GM10248 (cell line): ENCODE measurements around the gene TPSG1.

ENCODE experiments used
- CTCF ChIA-PET: fragments of 300-600 bp; sonication (Branson Sonifier 250); formaldehyde crosslinking; extraction: SDS; loops from one replicate; lab custom pipeline; 2021; ENCODE audit warnings: antibody characterized with exemption; lab: Yijun Ruan, JAX
- POLR2A ChIA-PET: fragments of 350-650 bp; sonication (Branson Sonifier 250); formaldehyde crosslinking; extraction: SDS; loops from one replicate; lab custom pipeline; 2020; ENCODE audit warnings: antibody characterized with exemption; lab: Yijun Ruan, JAX
- DNase-seq: peaks from one replicate; pipeline ENCODE4 v3.0.0; 2012; ENCODE audit errors: extremely low spot score
- TF ChIP-seq, protein P1 (sequence below): IDR thresholded peaks from 2 replicates; pipeline ENCODE4 v1.5.1; 2012; ENCODE audit warnings: mild to moderate bottlenecking, low read depth; ENCODE audit errors: extremely low read depth, missing control alignments, control extremely low read depth

Gene TPSG1

GRCh38 chr16:1220098-1220728 is 4.9 kb downstream of the TPSG1 start:
- TF ChIP-seq, protein P1, sequence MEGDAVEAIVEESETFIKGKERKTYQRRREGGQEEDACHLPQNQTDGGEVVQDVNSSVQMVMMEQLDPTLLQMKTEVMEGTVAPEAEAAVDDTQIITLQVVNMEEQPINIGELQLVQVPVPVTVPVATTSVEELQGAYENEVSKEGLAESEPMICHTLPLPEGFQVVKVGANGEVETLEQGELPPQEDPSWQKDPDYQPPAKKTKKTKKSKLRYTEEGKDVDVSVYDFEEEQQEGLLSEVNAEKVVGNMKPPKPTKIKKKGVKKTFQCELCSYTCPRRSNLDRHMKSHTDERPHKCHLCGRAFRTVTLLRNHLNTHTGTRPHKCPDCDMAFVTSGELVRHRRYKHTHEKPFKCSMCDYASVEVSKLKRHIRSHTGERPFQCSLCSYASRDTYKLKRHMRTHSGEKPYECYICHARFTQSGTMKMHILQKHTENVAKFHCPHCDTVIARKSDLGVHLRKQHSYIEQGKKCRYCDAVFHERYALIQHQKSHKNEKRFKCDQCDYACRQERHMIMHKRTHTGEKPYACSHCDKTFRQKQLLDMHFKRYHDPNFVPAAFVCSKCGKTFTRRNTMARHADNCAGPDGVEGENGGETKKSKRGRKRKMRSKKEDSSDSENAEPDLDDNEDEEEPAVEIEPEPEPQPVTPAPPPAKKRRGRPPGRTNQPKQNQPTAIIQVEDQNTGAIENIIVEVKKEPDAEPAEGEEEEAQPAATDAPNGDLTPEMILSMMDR = no peak
- CTCF ChIA-PET = no interaction called here
- POLR2A ChIA-PET = no interaction called here
- DNase-seq = no peak

- ChIA-PET CTCF (no interaction called here), POLR2A (no interaction called here)
Measured at GRCh38 chr16:1218930-1219611, 6.0 kb downstream of the TPSG1 start.

GRCh38 chr16:1218061-1218929 is 6.8 kb downstream of the TPSG1 start:
- POLR2A ChIA-PET = no interaction called here
- TF ChIP-seq, protein P1 = no peak
- CTCF ChIA-PET = no interaction called here
- no peak for DNase-seq

More at GRCh38 chr16:1218930-1219611, 6.0 kb downstream of the TPSG1 start:
- DNase-seq = no peak
- TF ChIP-seq, protein P1 = no peak

GRCh38 chr16:1217526-1217925 is 7.5 kb downstream of the TPSG1 start:
- ChIA-PET CTCF (no interaction called here), POLR2A (no interaction called here)
- TF ChIP-seq, protein P1 = no peak
- no peak for DNase-seq

GRCh38 chr16:1216681-1217400 is 8.2 kb downstream of the TPSG1 start:
- TF ChIP-seq, protein P1 = no peak
- no peak for DNase-seq
- ChIA-PET CTCF (no interaction called here), POLR2A (no interaction called here)

DNA sequence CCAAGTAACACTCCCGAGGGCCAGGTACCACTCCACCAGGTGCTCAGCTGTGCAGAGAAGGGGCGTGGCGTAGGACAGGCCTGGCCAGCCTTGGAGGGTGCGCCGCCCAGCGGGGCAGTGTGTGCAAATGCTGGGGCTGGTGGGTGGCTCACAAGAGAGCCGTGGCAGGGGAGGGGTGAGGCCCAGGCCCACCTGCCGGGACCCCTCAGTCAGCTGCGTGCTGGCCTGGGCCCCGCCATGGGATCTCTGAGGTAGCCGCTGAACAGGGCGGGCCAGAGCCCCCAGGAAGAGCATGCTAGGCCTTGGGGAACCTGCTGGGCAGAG is 8.8 kb downstream of the TPSG1 start:
- ChIA-PET POLR2A (no interaction called here), CTCF (no interaction called here)
- TF ChIP-seq, protein P1 = no peak
- DNase-seq = no peak
